ENCODE measurements around the gene CDCA5.
A peak's percentile ranks its signal among the peaks of the same experiment; 100 is the strongest.

The CDCA5 gene

DNA sequence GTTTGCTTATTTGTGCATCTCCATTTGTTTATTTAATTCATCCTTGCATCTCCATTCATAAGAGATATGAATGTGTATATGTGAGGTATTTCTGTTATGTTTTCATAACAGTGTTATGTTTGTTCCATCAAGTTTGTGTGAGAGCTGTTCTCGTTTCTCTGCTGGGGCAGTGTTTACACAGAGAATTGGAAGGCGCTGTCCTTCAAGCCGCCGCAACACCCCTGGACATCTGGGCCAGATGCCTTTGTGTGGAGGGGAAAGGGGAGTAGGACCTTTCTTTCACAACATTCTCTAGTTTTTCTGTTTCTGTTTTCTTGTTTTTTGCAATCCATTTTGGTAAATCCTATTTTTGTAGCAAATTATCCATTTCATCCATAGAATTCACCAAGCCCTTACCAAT is 20.8 kb upstream of the CDCA5 start:
- no peak for DNase-seq

DNA sequence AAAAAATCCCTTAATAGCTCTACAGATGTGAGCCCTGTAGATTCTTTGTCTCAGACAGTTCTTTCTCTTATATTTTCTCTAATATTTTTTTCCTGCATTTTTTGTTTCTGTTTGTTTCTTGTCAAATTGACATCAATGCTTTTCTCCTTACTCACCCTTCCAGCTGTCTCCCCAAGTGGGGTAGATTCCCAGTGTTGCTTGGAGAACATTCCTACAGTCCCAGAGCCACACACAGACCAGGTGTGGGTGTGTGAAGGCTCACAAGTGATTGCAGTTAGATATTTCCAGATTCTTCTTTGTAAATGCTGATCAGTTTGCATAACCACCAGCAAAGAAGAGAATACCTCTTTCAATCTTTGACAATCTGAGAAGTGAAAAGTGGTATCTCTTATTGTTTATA is 19.6 kb upstream of the CDCA5 start:
- DNase-seq = no peak

DNA sequence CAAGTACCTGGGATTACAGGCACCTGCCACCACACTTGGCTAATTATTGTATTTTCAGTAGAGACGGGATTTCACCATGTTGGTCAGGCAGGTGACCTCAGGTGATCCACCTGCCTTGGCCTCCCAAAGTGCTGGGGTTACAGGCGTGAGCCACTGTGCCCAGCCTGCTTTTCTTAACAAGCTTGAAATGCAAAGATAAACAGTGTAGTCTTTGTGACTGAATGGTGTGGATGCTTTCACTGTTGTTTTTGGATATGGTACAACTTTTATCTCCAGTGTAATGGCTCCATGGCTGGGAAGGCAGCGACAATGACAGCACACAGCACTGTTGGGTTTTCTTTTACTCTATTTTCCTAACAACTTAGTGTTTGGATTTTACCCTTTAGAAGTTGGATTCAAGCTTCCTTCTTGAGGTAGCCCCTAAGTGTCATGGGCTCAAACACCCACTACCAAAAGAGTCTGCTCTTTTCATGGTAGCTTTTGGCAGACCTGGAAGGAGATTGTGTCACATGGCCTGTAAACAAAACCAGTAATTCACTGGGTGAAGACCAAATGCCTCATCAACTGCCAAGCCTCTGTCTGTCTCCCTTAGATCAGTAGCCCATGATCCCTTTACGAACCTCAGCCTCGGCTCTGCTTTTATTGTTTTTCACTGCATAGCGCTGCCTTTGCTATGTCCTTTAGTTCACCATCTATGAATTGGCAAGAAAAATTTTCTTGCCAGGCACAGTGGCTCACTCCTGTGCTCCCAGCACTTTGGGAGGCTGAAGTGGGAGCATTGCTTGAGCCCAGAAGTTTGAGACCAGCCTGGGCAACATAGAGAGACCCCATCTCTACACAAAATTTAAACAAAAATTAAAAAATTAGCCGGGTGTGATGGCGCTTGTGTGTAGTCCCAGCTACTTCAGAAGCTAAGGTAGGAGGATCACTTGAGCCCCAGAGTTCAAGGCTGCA is 18.6 kb upstream of the CDCA5 start:
- no peak for DNase-seq

DNA sequence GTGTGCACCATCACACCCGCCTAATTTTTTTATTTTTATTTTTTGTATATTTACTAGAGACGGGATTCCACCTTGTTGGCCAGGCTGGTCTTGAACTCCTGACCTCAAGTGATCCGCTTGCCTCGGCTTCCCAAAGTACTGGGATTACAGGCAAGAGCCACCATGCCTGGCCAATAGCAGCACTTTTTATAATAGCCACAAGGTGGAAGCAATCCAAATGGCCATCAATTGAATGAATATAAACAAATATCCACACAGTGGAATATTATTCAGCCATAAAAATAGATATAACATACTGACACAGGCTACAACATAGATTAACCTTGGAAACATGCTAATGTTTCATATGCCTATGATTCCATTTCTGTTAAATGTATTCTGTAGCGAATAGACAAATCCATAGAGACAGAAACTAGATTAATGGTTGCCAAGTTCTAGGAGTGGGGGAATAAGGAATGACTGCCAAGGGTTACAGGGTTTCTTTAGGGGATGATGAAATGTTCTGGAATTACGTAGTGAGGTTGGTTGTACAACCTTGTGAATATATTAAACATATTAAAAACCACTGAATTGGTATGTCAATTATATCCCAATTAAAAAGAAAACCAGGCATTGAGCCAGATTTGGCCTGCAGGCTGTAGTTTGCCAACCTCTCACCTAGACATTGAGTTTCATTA is 17.0 kb upstream of the CDCA5 start:
- no peak for DNase-seq

DNA sequence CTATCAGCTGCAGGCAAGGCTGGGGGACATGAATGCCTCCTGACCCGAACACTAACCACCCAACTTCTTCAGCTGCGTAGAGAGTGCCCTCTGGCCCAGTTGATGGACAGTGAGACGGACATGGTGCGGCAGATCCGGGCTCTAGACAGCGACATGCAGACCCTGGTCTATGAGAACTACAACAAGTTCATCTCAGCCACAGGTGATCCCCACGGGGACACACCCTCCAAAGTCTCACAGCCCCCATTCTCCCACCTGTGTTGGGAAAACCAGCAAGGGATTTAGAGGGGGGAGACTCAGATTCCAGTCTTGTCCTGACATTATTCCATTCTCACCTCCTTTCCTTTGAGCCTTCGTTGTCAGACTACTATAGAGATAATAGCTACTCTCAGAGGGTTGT is 13.1 kb upstream of the CDCA5 start:
- no peak for DNase-seq

DNA sequence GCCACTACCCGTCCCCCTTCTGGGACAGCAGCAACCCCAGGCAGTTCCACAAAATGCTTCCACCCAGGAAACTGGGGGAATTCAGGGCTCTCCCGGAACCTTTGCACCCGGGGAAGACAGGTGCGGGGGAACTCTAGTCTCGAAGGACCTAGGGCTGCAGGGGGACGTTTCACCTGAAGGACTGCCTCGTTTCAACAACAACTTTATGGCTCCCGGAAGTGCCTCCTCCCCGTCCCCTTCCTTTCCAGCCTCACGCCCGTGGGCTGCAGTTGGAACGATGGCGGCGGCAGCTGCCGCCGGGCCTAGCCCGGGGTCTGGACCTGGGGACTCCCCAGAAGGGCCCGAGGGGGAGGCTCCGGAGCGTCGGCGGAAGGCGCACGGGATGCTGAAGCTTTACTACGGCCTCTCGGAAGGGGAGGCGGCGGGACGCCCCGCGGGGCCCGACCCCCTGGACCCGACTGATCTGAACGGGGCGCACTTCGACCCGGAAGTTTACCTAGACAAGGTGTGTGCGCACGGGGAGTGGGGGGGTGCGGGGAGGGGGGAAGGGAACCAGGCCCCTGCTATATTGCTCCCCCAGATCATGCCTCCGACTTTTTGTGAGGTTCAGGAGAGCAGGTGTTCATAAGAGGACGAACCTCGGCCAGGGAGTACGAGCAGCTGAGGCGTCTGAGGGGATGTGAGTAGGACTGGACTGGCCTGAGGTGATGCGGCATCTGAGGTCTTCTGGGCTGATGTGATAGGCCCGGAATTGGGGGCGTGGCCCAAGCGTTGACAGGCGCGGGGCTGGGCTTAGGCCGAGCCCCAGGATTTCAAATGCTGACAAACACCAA is 12.3 kb upstream of the CDCA5 start, which contains the start of gene VPS51:
Gene VPS51 (plus strand): TSS at position 241 of the 833 bp plus-strand sequence. CDS start 37 bp downstream, at position 278.
- peak; percentile 94 for DNase-seq

DNA sequence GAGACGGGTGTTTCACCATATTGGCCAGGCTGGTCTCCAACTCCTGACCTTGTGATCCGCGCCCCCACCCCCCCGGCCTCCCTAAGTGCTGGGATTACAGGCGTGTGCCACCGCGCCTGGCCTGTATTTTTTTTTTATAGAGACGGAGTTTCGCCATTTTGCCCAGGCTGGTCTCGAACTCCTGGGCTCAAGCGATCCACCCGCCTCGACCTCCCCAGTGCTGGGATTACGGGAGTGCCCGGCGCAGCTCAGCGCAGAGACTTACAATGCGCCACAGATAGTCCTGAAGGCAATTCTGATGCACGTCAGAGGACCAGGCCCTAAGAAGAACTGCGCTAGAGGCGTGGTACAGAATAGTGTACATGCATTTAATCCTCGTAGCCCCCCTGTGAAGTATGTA is 11.6 kb upstream of the CDCA5 start:
- DNase-seq = no peak

DNA sequence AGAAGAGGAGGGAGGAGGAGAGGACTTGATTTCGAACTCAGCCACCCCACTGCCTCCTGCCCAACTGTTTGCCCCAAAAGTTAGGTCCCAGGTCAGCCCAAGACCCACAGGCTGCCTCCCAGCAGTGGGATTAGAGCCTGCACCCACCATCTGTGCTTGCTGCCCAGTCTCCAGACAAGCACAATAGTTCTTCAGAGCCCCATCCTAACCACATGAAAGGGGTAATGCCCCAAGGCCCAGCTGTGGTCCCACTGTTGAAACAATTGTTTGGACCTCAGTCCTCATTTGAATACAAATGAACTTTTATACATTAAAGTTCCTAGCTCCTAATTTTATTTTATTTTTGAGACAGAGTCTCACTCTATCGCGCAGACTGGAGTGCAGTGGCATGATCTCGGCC is 6.8 kb upstream of the CDCA5 start:
- no peak for DNase-seq

DNA sequence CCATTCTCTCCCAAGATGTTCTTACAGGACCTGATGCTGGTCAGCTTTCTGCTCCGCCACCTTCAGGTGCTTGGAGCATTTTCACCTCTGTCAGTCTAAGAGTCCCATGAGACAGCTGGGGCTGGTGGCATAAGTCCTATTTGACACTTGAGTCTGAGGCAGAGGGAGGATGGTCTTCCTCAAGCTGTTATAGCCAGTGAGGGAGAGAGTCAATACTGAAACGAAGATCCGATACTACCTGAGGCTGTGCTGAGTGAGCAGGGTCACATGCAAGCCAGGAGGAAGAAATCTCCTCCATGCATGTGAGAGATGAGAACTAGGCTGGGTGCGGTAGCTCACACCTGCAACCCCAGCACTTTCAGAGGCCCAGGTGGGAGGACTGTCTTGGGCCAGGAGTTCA is 5.8 kb upstream of the CDCA5 start:
- DNase-seq = no peak

DNA sequence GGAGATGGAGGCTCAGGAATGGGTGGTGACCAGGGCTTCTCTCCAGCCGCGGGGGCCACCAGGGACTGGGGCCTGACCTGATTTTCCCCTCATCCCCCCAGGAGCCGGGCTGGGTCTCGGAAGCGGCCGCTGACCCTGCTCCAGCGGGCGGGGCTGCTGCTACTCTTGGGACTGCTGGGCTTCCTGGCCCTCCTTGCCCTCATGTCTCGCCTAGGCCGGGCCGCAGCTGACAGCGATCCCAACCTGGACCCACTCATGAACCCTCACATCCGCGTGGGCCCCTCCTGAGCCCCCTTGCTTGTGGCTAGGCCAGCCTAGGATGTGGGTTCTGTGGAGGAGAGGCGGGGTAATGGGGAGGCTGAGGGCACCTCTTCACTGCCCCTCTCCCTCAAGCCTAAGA is 4.0 kb upstream of the CDCA5 start:
- no peak for DNase-seq

DNA sequence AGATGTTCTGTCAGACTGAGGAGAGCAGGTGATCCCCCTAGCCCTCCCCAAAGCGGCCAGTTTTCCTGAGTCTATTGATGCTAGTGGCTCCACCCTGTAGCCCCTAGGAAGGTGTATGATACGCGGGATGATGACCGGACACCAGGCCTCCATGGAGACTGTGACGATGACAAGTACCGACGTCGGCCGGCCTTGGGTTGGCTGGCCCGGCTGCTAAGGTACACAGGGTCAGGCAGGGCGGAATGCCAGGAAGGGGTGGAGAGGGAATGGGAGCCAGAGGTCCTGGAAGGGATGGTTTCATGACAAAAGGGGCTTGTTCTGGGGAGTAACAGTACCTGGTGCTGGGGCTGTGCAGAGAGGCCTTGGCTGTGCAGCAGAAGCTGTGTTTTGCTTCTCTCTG is 3.4 kb upstream of the CDCA5 start:
- DNase-seq = no peak

DNA sequence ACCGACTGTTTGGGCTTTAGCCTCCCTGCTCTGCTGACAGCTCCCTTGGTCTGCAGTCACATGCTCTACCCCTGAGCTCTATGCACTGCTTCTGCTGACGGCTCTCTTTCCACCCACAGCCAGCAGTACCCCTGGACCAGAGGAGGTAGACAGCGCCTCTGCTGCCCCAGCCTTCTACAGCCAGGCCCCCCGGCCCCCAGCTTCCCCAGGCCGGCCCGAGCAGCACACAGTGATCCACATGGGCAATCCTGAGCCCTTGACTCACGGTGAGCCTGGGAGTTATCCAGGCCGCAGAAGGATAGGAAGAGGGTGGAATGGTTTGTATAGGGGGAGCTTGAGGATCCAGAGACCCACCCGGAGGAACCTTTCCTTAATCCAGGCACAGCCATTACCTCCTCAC is 3.0 kb upstream of the CDCA5 start:
- no peak for DNase-seq

DNA sequence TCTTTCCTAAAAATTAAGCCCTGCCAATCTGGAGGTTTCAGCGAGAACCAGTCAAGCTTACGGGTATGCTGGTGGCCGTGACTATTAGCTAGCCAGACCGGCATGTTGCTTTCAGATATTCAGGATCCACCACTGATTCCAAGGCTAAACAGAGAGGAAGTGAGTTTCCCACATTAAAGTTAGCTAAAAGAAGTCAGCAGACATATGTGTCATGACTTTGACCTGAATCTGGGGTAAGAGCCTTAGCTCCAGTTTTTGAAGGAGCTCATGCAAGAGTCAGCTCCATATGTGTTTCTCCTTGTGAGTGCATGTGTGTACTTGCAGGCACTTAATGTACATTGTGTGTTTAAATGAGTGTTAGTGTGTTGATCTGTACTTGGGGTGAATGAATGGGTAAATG is 1.6 kb upstream of the CDCA5 start:
- no peak for DNase-seq

DNA sequence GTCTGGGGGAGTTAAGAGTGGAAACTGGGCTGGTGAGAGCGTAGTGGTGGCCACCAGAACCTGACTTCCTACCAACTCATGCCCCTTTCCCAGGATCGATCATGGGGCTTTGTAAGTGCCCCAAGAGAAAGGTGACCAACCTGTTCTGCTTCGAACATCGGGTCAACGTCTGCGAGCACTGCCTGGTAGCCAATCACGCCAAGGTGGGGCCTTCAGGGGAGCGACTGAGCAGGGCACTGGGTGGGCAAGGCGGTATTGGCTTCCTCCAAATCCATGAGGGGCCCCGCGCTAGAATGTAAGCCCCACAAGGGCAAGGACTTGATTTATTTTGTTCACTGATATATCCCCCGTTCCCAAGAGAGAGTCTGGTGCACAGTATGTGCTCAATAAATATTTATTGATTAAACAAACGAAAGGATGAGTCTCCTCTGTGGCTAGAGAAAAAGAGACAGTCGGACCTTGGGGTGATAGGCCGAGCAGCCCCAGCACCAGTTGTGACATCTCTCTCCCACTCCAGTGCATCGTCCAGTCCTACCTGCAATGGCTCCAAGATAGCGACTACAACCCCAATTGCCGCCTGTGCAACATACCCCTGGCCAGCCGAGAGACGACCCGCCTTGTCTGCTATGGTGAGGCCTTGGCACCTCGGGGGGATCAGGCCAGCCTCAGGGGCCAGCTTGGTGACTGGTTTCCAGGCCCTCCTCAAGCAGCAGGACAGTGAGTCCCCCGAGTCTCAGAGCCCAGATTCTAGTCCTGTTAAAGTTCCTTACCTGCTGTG is 947 bp upstream of the CDCA5 start:
- no peak for DNase-seq

DNA sequence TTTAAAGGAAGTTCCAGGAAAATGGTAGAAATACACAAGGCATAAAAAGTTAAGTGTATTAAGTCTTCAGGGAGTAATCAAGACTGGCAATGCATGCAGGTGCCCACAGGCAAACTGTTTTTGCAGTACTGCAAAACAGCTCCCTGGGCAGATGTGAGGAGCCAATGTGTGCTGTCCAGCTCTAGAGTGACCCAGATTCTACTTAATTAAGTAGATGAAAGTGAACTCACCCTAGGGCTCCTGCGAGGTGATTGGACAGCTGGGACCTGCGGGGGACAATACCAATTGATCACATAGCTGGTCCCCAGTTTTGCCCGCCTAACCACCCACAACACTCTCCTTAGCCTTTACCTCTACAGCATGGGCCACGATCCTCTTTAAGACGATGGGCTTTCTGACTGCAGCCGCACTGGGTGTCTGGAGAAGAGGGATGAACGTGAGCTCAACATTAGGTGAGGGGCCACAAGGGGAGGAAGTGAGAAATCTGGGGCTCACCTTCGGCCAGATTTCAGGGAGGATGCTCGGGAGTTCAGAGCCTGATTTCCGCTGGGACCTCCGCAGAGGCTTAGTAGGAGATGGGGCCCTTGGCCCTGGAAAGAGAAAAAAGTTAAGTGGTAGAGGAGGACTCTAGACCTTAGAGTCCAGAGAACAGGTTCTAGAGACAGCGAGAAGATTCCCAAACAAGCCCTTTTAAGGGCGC is 556 bp downstream of the CDCA5 start:
- DNase-seq = no peak

DNA sequence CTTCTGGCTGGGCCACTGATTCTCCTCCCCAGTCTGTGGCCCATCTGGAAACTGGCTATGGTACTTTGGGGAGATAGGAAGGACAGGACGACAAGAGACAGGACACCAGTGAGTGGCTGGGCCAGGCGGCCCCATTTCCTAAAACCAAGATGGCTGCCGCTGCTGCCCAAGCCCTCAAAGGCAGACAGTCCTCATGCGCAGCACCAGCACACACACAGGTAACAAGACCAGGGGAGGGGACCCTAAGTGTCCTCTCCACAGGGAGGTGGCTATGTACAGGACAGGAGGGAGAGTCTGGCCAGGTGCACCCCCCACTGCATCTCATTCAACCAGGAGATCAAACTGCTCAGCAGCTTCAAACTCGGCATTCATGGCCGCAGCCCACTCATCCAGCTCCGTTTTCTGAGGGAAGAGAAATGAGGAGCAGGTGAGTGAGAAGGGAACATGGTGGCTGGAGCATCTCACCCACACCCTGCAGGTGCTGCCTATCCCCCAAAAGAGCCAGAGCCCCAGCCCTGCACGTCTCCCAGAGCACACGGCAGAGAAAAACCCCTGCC is 5.0 kb downstream of the CDCA5 start:
- no peak for DNase-seq

DNA sequence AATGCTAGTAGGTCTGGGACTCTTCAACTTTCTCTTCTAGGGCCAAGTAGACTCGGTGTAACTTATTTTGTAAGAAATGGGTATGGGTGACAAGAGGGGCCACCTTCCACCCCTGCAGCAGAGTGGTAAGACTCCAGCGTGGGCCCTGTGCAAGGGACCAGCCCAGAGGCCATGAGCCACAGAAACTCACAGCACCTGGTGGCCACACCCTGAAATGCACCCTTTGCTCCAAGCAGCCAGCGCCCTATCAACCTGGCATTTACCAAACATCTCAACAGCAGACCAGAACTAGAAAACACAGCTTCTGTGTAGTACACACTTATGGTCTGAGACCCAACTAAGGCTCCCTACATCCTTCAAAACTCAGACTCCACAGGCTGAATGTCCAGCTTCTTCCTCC is 5.7 kb downstream of the CDCA5 start:
- DNase-seq = peak; percentile 75

DNA sequence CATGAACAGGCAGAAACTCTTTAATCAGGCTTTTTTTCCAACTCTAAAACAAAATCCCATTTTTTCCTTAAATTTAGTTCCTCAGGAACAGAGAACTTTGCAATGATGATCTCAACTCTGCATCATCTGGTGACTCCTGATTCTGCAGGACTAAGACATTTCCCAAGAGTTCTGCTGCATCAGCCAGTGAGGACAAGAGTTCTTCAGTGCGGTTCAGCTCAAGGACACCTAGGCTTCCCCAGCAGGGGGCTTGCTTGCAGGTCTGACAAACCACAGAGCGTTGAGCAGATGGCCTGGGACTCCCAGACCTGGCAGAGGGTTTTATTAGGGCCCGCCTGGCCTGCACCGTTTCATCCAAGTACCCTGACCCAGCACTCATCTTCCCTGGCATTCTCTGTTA is 6.4 kb downstream of the CDCA5 start:
- DNase-seq = no peak

DNA sequence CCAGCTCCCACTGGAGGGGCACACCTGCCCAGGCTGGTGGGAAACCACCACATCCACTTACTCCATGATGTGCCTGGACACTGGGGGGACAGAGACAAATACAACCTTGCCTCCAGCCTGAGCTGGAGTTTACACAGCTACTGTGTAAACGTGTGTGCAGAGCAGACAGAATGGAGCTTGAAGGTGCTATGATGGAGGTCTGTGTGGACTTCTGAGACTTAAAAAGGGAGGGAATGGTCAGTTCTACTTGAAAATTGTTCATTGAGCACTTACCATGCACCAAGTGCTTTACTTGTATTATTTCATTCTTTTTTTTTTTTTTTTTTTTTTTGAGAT is 11.2 kb downstream of the CDCA5 start:
- DNase-seq = no peak

DNA sequence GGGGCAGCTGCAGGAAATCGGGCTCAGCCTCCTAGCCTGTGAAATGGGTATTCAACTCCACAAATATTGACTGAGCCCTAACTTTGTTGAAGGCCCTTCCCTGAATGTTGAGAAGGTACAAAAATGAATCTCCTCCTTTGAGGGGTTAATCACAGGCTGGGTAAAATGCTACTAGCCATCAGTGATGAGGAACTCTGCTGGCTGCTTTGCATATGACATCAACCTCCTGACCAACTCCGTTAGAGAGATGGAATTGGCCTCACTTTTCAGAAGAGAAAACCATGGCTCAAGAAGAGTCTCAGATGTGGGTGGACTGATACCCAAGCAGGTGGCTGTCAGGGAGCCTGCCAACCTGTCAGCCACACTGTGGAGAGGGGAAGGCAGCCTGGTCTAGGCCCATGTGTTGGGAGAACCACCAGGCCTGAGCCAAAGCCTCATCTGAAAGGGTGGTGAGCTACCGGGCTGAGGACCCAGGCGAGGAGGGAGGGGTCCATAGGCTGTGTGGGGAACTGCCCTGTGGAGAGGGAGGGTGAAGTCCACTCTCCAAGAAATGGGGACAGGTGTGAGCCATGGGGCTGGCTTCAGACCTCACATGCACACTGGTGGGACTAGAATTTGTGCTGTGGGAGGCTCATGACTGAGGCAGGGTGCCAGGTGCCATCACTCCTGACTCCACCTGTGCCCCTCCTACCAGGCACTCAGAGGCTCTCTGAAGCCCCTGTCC is 11.8 kb downstream of the CDCA5 start:
- DNase-seq = no peak

DNA sequence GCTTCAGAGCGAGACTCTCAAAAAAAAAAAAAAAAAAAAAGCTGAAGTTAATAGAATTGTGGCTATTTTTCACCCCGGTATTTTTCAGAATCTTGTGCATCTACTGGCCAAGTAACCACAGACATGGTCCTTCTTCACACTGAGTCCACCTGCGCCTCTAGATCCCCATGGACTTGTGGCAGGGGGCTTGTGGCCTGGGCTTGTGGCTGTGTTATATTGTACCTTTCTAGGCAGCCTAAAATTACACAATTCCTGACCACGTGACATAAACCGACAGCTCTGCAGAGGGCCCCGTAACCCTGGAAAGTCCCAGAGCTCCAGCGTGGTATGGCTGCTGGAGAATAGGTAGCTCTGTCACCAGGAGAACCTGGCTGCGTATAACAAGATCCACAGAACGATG is 14.6 kb downstream of the CDCA5 start:
- DNase-seq = no peak
